Neural cell (in vitro differentiated cells): Measurements from ENCODE around the gene FOXL1. TPM values are rescaled to one million over a fixed set of nuclear protein-coding genes. Genes with fewer than 3 reads are reported as not detected.

ENCODE experiments used
- H2AFZ ChIP-seq: fragments of 200-600, 300-800 bp; sonication (generic), shearing (Covaris generic); 2 replicates; pipeline ENCODE4 v1.6.0; 2014; ENCODE audit warnings: low read depth, mild to moderate bottlenecking, antibody characterized with exemption, low read length, moderate library complexity
- H3F3A ChIP-seq: fragments of 200-600 bp; shearing (Covaris generic); 2 replicates; pipeline ENCODE4 v1.6.1; 2016; ENCODE audit warnings: mild to moderate bottlenecking, moderate library complexity, mixed read lengths, antibody characterized with exemption, low read length; ENCODE audit not compliant: insufficient read depth, poor library complexity, severe bottlenecking
- H3K27ac ChIP-seq: fragments of 200-600, 300-800 bp; sonication (generic), shearing (Covaris generic); 2 replicates; pipeline ENCODE4 v1.5.1; 2014; ENCODE audit warnings: mild to moderate bottlenecking, low read length, moderate library complexity
- H3K27me3 ChIP-seq: fragments of 300-800, 200-600 bp; sonication (generic), shearing (Covaris generic); 2 replicates; pipeline ENCODE4 v1.6.0; 2014; ENCODE audit warnings: mild to moderate bottlenecking, low read depth, low read length, moderate library complexity; ENCODE audit not compliant: insufficient read depth
- H3K36me3 ChIP-seq: fragments of 300-800, 200-600 bp; sonication (generic), shearing (Covaris generic); 2 replicates; pipeline ENCODE4 v1.5.1; 2014; ENCODE audit warnings: mild to moderate bottlenecking, antibody characterized with exemption, low read length, moderate library complexity; ENCODE audit not compliant: insufficient read depth
- H3K4me2 ChIP-seq: fragments of 300-800, 200-600 bp; sonication (generic), shearing (Covaris generic); 2 replicates; pipeline ENCODE4 v1.6.0; 2014; ENCODE audit warnings: mild to moderate bottlenecking, low read length
- H3K4me3 ChIP-seq: fragments of 300-800, 200-600 bp; sonication (generic), shearing (Covaris generic); 2 replicates; pipeline ENCODE4 v1.5.1; 2014; ENCODE audit warnings: mild to moderate bottlenecking, low read length, moderate library complexity
- H3K79me2 ChIP-seq: fragments of 200-600 bp; shearing (Covaris generic); replicated peaks from 2 replicates; pipeline ENCODE4 v1.6.0; 2014; ENCODE audit warnings: mild to moderate bottlenecking, low read length, moderate library complexity; ENCODE audit not compliant: insufficient read depth
- H3K9ac ChIP-seq: fragments of 300-800, 200-600 bp; sonication (generic), shearing (Covaris generic); 2 replicates; pipeline ENCODE4 v1.6.1; 2016; ENCODE audit warnings: mild to moderate bottlenecking, low read length, mixed read lengths
- H3K9me2 ChIP-seq: fragments of 200-600 bp; shearing (Covaris generic); 2 replicates; pipeline ENCODE4 v1.6.1; 2016; ENCODE audit warnings: mild to moderate bottlenecking, low read length, mixed read lengths; ENCODE audit not compliant: insufficient read depth
- H3K9me3 ChIP-seq: fragments of 200-600, 300-800 bp; sonication (generic), shearing (Covaris generic); 2 replicates; pipeline ENCODE4 v1.6.1; 2016; ENCODE audit warnings: mild to moderate bottlenecking, mixed run types, low read length, moderate library complexity, mixed read lengths
- H4K20me1 ChIP-seq: fragments of 200-600 bp; shearing (Covaris generic); 2 replicates; pipeline ENCODE4 v1.6.1; 2016; ENCODE audit warnings: mild to moderate bottlenecking, mixed run types; ENCODE audit not compliant: insufficient read depth
- CTCF ChIP-seq: fragments of 450-650 bp; IDR thresholded peaks from 2 replicates; pipeline ENCODE4 v1.5.1; 2014; ENCODE audit warnings: antibody characterized with exemption, mild to moderate bottlenecking, moderate library complexity; ENCODE audit not compliant: poor library complexity, severe bottlenecking
- EP300 ChIP-seq: fragments of 450-650 bp; conservative IDR thresholded peaks from 2 replicates; pipeline ENCODE4 v1.6.1; 2014; ENCODE audit warnings: antibody characterized with exemption, mild to moderate bottlenecking, moderate library complexity; ENCODE audit not compliant: poor library complexity, severe bottlenecking
- EZH2 ChIP-seq: fragments of 200-600, 300-800 bp; shearing (Covaris generic), sonication (generic); IDR thresholded peaks from 2 replicates; pipeline ENCODE4 v1.6.1; 2014; ENCODE audit warnings: antibody characterized with exemption, low read length, borderline replicate concordance, mild to moderate bottlenecking; ENCODE audit not compliant: insufficient read depth, poor library complexity, severe bottlenecking
- MXI1 ChIP-seq: fragments of 450-650 bp; conservative IDR thresholded peaks from 2 replicates; pipeline ENCODE4 v1.6.1; 2014; ENCODE audit warnings: antibody characterized with exemption, mild to moderate bottlenecking; ENCODE audit not compliant: poor library complexity, severe bottlenecking
- POLR2AphosphoS5 ChIP-seq: IDR thresholded peaks from 2 replicates; pipeline ENCODE4 v1.6.1; 2012
- RAD21 ChIP-seq: fragments of 450-650 bp; conservative IDR thresholded peaks from 2 replicates; pipeline ENCODE4 v1.6.1; 2014; ENCODE audit warnings: antibody characterized with exemption, mild to moderate bottlenecking, moderate library complexity
- REST ChIP-seq: IDR thresholded peaks from 2 replicates; pipeline ENCODE4 v1.6.1; 2012; ENCODE audit warnings: borderline replicate concordance
- SMC3 ChIP-seq: fragments of 450-650 bp; conservative IDR thresholded peaks from 2 replicates; pipeline ENCODE4 v1.6.1; 2014; ENCODE audit warnings: antibody characterized with exemption, mild to moderate bottlenecking, moderate library complexity; ENCODE audit not compliant: poor library complexity
- TAF1 ChIP-seq: IDR thresholded peaks from 2 replicates; pipeline ENCODE4 v1.6.1; 2012; ENCODE audit warnings: low read depth
- polyA plus RNA-seq: library from polyadenylated mRNA; depleted of rRNA; stranded (reverse); fragments of >200 nt; gene quantifications from 2 replicates; pipeline ENCODE4 v1.2.3, GENCODE V29; 2014

The FOXL1 gene
- polyA plus RNA-seq, 1 donor from 2014 or later = 0.07 TPM

DNA sequence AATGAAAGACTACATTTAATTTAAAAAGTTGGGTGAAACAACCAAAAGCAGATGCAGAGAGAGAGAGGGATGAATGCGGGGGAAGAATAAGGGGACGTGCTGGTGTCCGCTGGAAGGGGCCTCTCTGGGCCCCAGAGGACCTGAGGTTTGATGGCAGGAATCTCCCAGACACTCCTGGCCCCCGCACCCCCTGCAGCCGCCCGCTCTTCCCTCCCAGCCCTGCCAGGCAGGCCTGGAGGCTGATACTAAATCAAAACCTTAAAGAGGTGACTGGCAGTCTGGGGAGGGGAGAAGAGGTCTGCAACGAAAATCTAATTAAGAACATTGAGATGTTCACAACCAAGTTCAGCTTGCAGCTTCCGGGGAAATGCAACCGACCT, 2.4 kb downstream of the FOXL1 start:
- Histone ChIP-seq H3K79me2 (no peaks in the 10 kb centered on the region), H3K4me2 (no peak overlapping the region), H3K27me3 (peaks cover 71% of the 10 kb centered on the region), H3K9ac (no peak overlapping the region), H4K20me1 (no peaks in the 10 kb centered on the region), H3K9me2 (no peaks in the 10 kb centered on the region), H2AFZ (no peak overlapping the region), H3K4me3 (no peak overlapping the region), H3K9me3 (no peaks in the 10 kb centered on the region), H3K27ac (no peak overlapping the region), H3K36me3 (no peaks in the 10 kb centered on the region), H3F3A (no peaks in the 10 kb centered on the region)
- TF ChIP-seq POLR2AphosphoS5 (no peak), MXI1 (no peak), EZH2 (no peak), RAD21 (no peak), EP300 (no peak), REST (no peak), CTCF (no peak), TAF1 (no peak)

DNA sequence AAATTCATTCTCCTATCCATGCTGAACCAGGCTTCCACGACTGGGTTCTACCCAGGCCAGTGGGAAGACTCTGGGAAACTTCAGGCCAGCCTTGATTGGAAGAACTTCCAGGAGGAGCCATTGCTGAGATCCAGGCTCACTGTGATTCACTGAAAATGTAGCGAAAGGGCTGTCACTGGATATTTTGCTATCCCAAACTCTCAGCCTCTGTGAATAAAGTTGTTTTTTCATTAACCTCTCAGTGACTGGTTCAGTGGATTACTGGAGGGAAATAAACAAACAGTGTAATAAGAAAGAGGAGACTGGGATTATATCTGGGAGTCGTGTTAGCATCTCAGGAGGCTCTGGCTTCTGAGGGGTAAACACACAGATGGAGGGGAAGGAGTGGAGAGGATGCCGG, 3.1 kb downstream of the FOXL1 start:
- Histone ChIP-seq H3K79me2 (no peaks in the 10 kb centered on the region), H3K27ac (no peak overlapping the region), H3K9ac (no peak overlapping the region), H3F3A (no peaks in the 10 kb centered on the region), H3K9me3 (no peaks in the 10 kb centered on the region), H3K4me3 (no peak overlapping the region), H2AFZ (no peak overlapping the region), H4K20me1 (no peaks in the 10 kb centered on the region), H3K9me2 (no peaks in the 10 kb centered on the region), H3K36me3 (no peaks in the 10 kb centered on the region), H3K27me3 (peaks cover 64% of the 10 kb centered on the region), H3K4me2 (no peak overlapping the region)
- TF ChIP-seq TAF1 = no peak
- no peak for TF ChIP-seq POLR2AphosphoS5
- TF ChIP-seq RAD21 = no peak
- TF ChIP-seq CTCF = no peak
- TF ChIP-seq SMC3 = no peak
- no peak for TF ChIP-seq REST
- TF ChIP-seq MXI1 = no peak
